HepG2 (cell line): ENCODE data around the gene HPCAL1. TPM values are rescaled to one million over a fixed set of nuclear protein-coding genes. Genes with fewer than 3 reads are reported as not detected.
A peak's percentile ranks its signal among the peaks of the same experiment; 100 is the strongest.

ENCODE experiments used
- CAMTA2 ChIP-seq: sonication (generic); formaldehyde crosslinking; IDR thresholded peaks from 2 replicates; pipeline ENCODE4 v1.4.0; 2020; ENCODE audit warnings: mild to moderate bottlenecking, missing genetic modification reagents, borderline replicate concordance
- CREM ChIP-seq, 2 experiments: sonication (generic) in 1 of 2; formaldehyde crosslinking in 1 of 2; IDR thresholded peaks; 2 replicates each; pipeline versions ENCODE4 v1.4.0 to v1.6.1; 2016 to 2020; ENCODE audit warnings: antibody characterized with exemption in 1 of 2, mild to moderate bottlenecking in 1 of 2, missing genetic modification reagents in 1 of 2
- FOXK1 ChIP-seq: sonication (generic); formaldehyde crosslinking; IDR thresholded peaks from 2 replicates; pipeline ENCODE4 v1.4.0; 2020; ENCODE audit warnings: low read depth, missing genetic modification reagents, borderline replicate concordance
- GATAD2A ChIP-seq: IDR thresholded peaks from 2 replicates; pipeline ENCODE4 v1.6.1; 2016
- GRHL1 ChIP-seq: sonication (generic); formaldehyde crosslinking; conservative IDR thresholded peaks from 2 replicates; pipeline ENCODE4 v1.8.0; 2022; ENCODE audit warnings: missing genetic modification reagents
- GTF2F1 ChIP-seq: fragments of 150-350 bp; IDR thresholded peaks from 2 replicates; pipeline ENCODE4 v1.6.1; 2014; ENCODE audit warnings: low read length
- KAT8 ChIP-seq: IDR thresholded peaks from 2 replicates; pipeline ENCODE4 v1.6.1; 2016; ENCODE audit warnings: missing genetic modification reagents, missing compliant biosample characterization
- KLF12 ChIP-seq: sonication (generic); formaldehyde crosslinking; IDR thresholded peaks from 2 replicates; pipeline ENCODE4 v1.4.0; 2020; ENCODE audit warnings: missing genetic modification reagents, borderline replicate concordance
- NFE2L1 ChIP-seq: sonication (generic); formaldehyde crosslinking; IDR thresholded peaks from 2 replicates; pipeline ENCODE4 v1.4.0; 2020; ENCODE audit warnings: missing genetic modification reagents, mild to moderate bottlenecking, borderline replicate concordance
- NPAS2 ChIP-seq: sonication (generic); formaldehyde crosslinking; IDR thresholded peaks from 2 replicates; pipeline ENCODE4 v1.8.0; 2022; ENCODE audit warnings: mild to moderate bottlenecking, missing genetic modification reagents, borderline replicate concordance
- RELA ChIP-seq: sonication (generic); formaldehyde crosslinking; IDR thresholded peaks from 2 replicates; pipeline ENCODE4 v1.4.0; 2020; ENCODE audit warnings: missing genetic modification reagents
- RFX1 ChIP-seq: fragments of 450-650 bp; IDR thresholded peaks from 2 replicates; pipeline ENCODE4 v1.6.1; 2017
- SIX1 ChIP-seq: sonication (generic); formaldehyde crosslinking; IDR thresholded peaks from 2 replicates; pipeline ENCODE4 v1.4.0; 2020; ENCODE audit warnings: missing genetic modification reagents, borderline replicate concordance
- ZBTB43 ChIP-seq: sonication (generic); formaldehyde crosslinking; conservative IDR thresholded peaks from 2 replicates; pipeline ENCODE4 v1.4.0; 2020; ENCODE audit warnings: missing genetic modification reagents
- ZFP62 ChIP-seq: sonication (generic); formaldehyde crosslinking; IDR thresholded peaks from 2 replicates; pipeline ENCODE4 v1.4.0; 2020; ENCODE audit warnings: missing genetic modification reagents
- ZIK1 ChIP-seq: sonication (generic); formaldehyde crosslinking; IDR thresholded peaks from 2 replicates; pipeline ENCODE4 v1.5.0; 2020; ENCODE audit warnings: mild to moderate bottlenecking, low read depth, missing genetic modification reagents, borderline replicate concordance
- ZNF207 ChIP-seq: fragments of 450-650 bp; IDR thresholded peaks from 2 replicates; pipeline ENCODE4 v1.6.1; 2016; ENCODE audit warnings: antibody characterized with exemption, borderline replicate concordance
- ZNF224 ChIP-seq: sonication (generic); formaldehyde crosslinking; IDR thresholded peaks from 2 replicates; pipeline ENCODE4 v1.5.0; 2020; ENCODE audit warnings: mild to moderate bottlenecking, missing genetic modification reagents
- ZNF230 ChIP-seq: sonication (generic); formaldehyde crosslinking; IDR thresholded peaks from 2 replicates; pipeline ENCODE4 v1.4.0; 2020; ENCODE audit warnings: mild to moderate bottlenecking, missing genetic modification reagents
- ZNF784 ChIP-seq: sonication (generic); formaldehyde crosslinking; IDR thresholded peaks from 2 replicates; pipeline ENCODE4 v1.5.1; 2020; ENCODE audit warnings: missing genetic modification reagents, mild to moderate bottlenecking, borderline replicate concordance
- ZNF788 ChIP-seq: sonication (generic); formaldehyde crosslinking; IDR thresholded peaks from 2 replicates; pipeline ENCODE4 v1.5.0; 2020; ENCODE audit warnings: mild to moderate bottlenecking, missing genetic modification reagents, borderline replicate concordance
- ZSCAN9 ChIP-seq: IDR thresholded peaks from 2 replicates; pipeline ENCODE4 v1.6.1; 2016; ENCODE audit warnings: borderline replicate concordance
- polyA plus RNA-seq, 8 experiments: library from polyadenylated mRNA; depleted of rRNA in 3 of 8; stranded (reverse) in 7 of 8; unstranded in 1 of 8; fragments of >200 nt; fragmentation: Illumina TruSeq in 4 of 8; extraction: Trizol in 4 of 8; gene quantifications; 2 replicates each; pipeline versions ENCODE4 v1.2.1 to v1.2.3, GENCODE V29; 2011 to 2016; ENCODE audit warnings: low read depth in 4 of 8, missing spikeins in 1 of 8, mixed read lengths in 1 of 8; ENCODE audit not compliant: insufficient read depth in 1 of 8
- total RNA-seq, 5 experiments: library from RNA; depleted of rRNA; stranded (reverse); fragments of >200 nt; fragmentation: Illumina TruSeq; extraction: Trizol; gene quantifications; 2 replicates each; pipeline ENCODE4 v1.2.3, GENCODE V29; 2016; ENCODE audit warnings: low read depth in 1 of 5
- TF ChIP-seq, protein P1 (sequence below): sonication (generic); formaldehyde crosslinking; IDR thresholded peaks from 2 replicates; pipeline ENCODE4 v1.5.1; 2020; ENCODE audit warnings: missing genetic modification reagents, mild to moderate bottlenecking, borderline replicate concordance

Gene HPCAL1
- total and polyA plus RNA-seq, 2 of the 13 experiments (the other 11 are each of a cell fraction or from before 2014, with no cell fraction given), result 29.5 to 29.9 TPM

GRCh38 chr2:10326707-10327594 is 24.2 kb downstream of the HPCAL1 start (continued):
- TF ChIP-seq GTF2F1 (no peak), FOXK1 (peak; percentile 29; the same call in 1 of the 2 replicates), ZFP62 (no peak), ZNF230 (CRISPR knock-in tag) (no peak), KLF12 (CRISPR knock-in tag) (no peak), RELA (CRISPR knock-in tag) (no peak), CREM (IDR thresholded peaks at IDR 0.05) (no peak), CREM (CRISPR knock-in tag; IDR thresholded peaks at IDR 0.05) (no peak), ZBTB43 (no peak), NPAS2 (CRISPR knock-in tag) (no peak), ZNF207 (no peak), GRHL1 (CRISPR knock-in tag) (no peak), CAMTA2 (CRISPR knock-in tag) (0 out of 2 replicates have a peak, but pooled peaks have one; percentile 23), RFX1 (no peak), ZSCAN9 (CRISPR knock-in tag) (no peak), KAT8 (CRISPR knock-in tag) (no peak), GATAD2A (CRISPR knock-in tag) (peak; percentile 67), SIX1 (no peak), ZNF788 (0 out of 2 replicates have a peak, but pooled peaks have one; percentile 36), ZNF224 (CRISPR knock-in tag) (no peak), ZIK1 (no peak), NFE2L1 (CRISPR knock-in tag) (0 out of 2 replicates have a peak, but pooled peaks have one; percentile 23), ZNF784 (CRISPR knock-in tag) (no peak)
- TF ChIP-seq, protein P1, sequence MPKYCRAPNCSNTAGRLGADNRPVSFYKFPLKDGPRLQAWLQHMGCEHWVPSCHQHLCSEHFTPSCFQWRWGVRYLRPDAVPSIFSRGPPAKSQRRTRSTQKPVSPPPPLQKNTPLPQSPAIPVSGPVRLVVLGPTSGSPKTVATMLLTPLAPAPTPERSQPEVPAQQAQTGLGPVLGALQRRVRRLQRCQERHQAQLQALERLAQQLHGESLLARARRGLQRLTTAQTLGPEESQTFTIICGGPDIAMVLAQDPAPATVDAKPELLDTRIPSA (CRISPR knock-in tag), result no peak
